Endothelial cell of umbilical vein (primary cell): ENCODE results near the gene SGCD. TPM values are rescaled to one million over a fixed set of nuclear protein-coding genes. Genes with fewer than 3 reads are reported as not detected.

Experiments used
- BruUV-seq: library from RNA; stranded (reverse); fragments of 400-500 nt; replicated peaks from 2 replicates; lab custom pipeline; 2021; lab: Mats Ljungman, UMichigan
- CTCF ChIA-PET: fragments of 300-600, 350-600 bp; sonication (Branson Sonifier 250); formaldehyde crosslinking; loops from one replicate; lab custom pipeline; 2021; ENCODE audit warnings: antibody characterized with exemption, inconsistent platforms; lab: Charles Lee
- POLR2A ChIA-PET: fragments of 300-600, 350-600 bp; sonication (Branson Sonifier 250); formaldehyde crosslinking; loops from one replicate; lab custom pipeline; 2021; ENCODE audit warnings: antibody characterized with exemption, inconsistent platforms; lab: Charles Lee
- DNase-seq: peaks from one replicate; pipeline ENCODE4 v3.0.0-alpha.2; 2011; ENCODE audit warnings: low read depth, low spot score
- FAIRE-seq: peaks from 2 replicates; lab custom pipeline; 2011; peaks lifted over from hg19 to GRCh38; lab: Jason Lieb, UNC
- H2AFZ ChIP-seq: 2 replicates; pipeline ENCODE4 v1.6.0; 2012; ENCODE audit warnings: low read depth, low read length, control low read depth, inconsistent platforms
- H3K27ac ChIP-seq: 2 replicates; pipeline ENCODE4 v1.5.1; 2011; ENCODE audit warnings: low read depth, mild to moderate bottlenecking, control low read depth, low read length, moderate library complexity; ENCODE audit not compliant: insufficient read depth
- H3K27me3 ChIP-seq, 2 experiments: 2 replicates each; pipeline versions ENCODE4 v1.6.0 to v1.6.1; 2011; ENCODE audit warnings: low read length in 2 of 2, mixed read lengths in 1 of 2; ENCODE audit not compliant: control insufficient read depth in 2 of 2, insufficient read depth in 2 of 2
- H3K36me3 ChIP-seq, 2 experiments: 2 replicates in 1 of 2; 3 replicates in 1 of 2; pipeline ENCODE4 v1.5.1; 2011; ENCODE audit warnings: low read length in 2 of 2, mild to moderate bottlenecking in 1 of 2, moderate library complexity in 1 of 2; ENCODE audit not compliant: control insufficient read depth in 2 of 2, insufficient read depth in 2 of 2; ENCODE audit errors: extremely low read depth in 1 of 2
- H3K4me1 ChIP-seq: 3 replicates; pipeline ENCODE4 v1.5.1; 2011; ENCODE audit warnings: mild to moderate bottlenecking, low read length; ENCODE audit not compliant: control insufficient read depth, insufficient read depth; ENCODE audit errors: extremely low read depth
- H3K4me2 ChIP-seq: 2 replicates; pipeline ENCODE4 v1.6.1; 2011; ENCODE audit warnings: low read length, control low read depth, mixed read lengths; ENCODE audit not compliant: insufficient read depth
- H3K4me3 ChIP-seq, 3 experiments: fragments of 200-600 bp in 1 of 3; sonication (generic), shearing (Covaris generic) in 1 of 3; replicated peaks in 1 of 3; 2 replicates each; pipeline ENCODE4 v1.5.1; 2011 to 2016; ENCODE audit warnings: control low read depth in 3 of 3, low read length in 3 of 3, mild to moderate bottlenecking in 2 of 3, inconsistent platforms in 1 of 3, low read depth in 1 of 3, moderate library complexity in 1 of 3; ENCODE audit not compliant: insufficient read depth in 1 of 3
- H3K79me2 ChIP-seq: 2 replicates; pipeline ENCODE4 v1.6.0; 2012; ENCODE audit warnings: low read length, inconsistent platforms; ENCODE audit not compliant: control insufficient read depth, insufficient read depth
- H3K9ac ChIP-seq: replicated peaks from 2 replicates; pipeline ENCODE3; 2011; ENCODE audit warnings: low read length, control low read depth; ENCODE audit not compliant: insufficient read depth; ENCODE audit errors: extremely low read depth
- H3K9me1 ChIP-seq: replicated peaks from 3 replicates; pipeline ENCODE4 v1.6.0; 2011; ENCODE audit warnings: mild to moderate bottlenecking, low read length; ENCODE audit not compliant: control insufficient read depth, insufficient read depth; ENCODE audit errors: extremely low read depth
- H3K9me3 ChIP-seq: replicated peaks from 2 replicates; pipeline ENCODE4 v1.5.1; 2012; ENCODE audit warnings: low read length, inconsistent platforms; ENCODE audit not compliant: control insufficient read depth, insufficient read depth
- H4K20me1 ChIP-seq: replicated peaks from 2 replicates; pipeline ENCODE3; 2011; ENCODE audit warnings: mild to moderate bottlenecking, low read length; ENCODE audit not compliant: control insufficient read depth, insufficient read depth; ENCODE audit errors: extremely low read depth
- FOS ChIP-seq: IDR thresholded peaks from 2 replicates; pipeline ENCODE4 v1.6.1; 2011; ENCODE audit warnings: mild to moderate bottlenecking, low read length, moderate library complexity, borderline replicate concordance; ENCODE audit not compliant: insufficient read depth
- POLR2AphosphoS5 ChIP-seq: IDR thresholded peaks from 2 replicates; pipeline ENCODE4 v1.6.1; 2012; ENCODE audit warnings: low read depth, mild to moderate bottlenecking, control low read depth, low read length, moderate library complexity; ENCODE audit not compliant: insufficient read depth
- dilution Hi-C: fragments of 300-500 bp; cut with MboI; formaldehyde crosslinking; loops from one replicate; pipeline ENCODE4 v1.15.0; 2019; ENCODE audit warnings: low sequenced_read_pairs; ENCODE audit not compliant: extremely low pct_ligation_motif_present
- intact Hi-C: fragments of 100-400 bp; cut with micrococcal nuclease; formaldehyde crosslinking; loops from one replicate; pipeline ENCODE4 v1.10.0; 2022
- polyA plus RNA-seq, 4 experiments: library from polyadenylated mRNA; depleted of rRNA in 3 of 4; stranded (reverse) in 3 of 4; unstranded in 1 of 4; fragments of >200 nt; gene quantifications; 2 replicates each; pipeline versions ENCODE4 v1.2.1 to v1.2.3, GENCODE V29; 2011 to 2012; ENCODE audit warnings: missing spikeins in 1 of 4
- total RNA-seq: library from RNA; stranded (reverse); gene quantifications from 2 replicates; pipeline ENCODE4 v1.2.3, GENCODE V29; 2021

SGCD gene
- total and polyA plus RNA-seq, 2 donors (not counting 3 experiments of a cell fraction or from before 2014, with no cell fraction given): not detected

DNA sequence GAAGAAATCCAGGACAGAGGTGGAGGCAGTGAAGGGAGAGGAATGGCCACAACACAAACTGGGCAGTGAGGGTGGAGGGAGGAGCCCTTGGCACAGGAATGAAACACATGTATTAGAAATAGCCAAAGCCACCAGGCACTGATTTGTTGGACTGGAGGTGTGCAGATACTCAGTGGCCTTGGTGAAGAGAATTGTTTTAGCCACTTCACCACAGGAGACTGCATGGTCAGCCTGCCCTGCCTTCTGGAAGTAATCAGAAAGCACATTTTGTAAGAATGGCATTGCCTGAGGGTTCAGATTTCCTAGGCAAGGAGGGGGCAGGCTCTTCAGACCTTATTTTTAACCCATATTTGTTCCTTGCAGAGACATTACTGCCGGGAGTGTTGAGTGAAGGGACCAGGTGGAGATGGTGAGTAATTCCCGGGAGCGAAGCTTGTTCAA lies 2.2 kb downstream of the SGCD start:
- dilution Hi-C loops: no loop called here
- Histone ChIP-seq H3K9me3 (peaks cover 4% of the 10 kb centered on the region), H3K79me2 (no peaks in the 10 kb centered on the region), H3K4me2 (no peak overlapping the region), H3K27ac (no peak overlapping the region), H3K4me3 (no peak overlapping the region), H3K9me1 (no peaks in the 10 kb centered on the region), H3K27me3 (no peaks in the 10 kb centered on the region), H3K4me1 (no peaks in the 10 kb centered on the region), H3K9ac (no peak overlapping the region), H3K36me3 (no peaks in the 10 kb centered on the region), H2AFZ (no peak overlapping the region), H4K20me1 (no peaks in the 10 kb centered on the region)
- no peak for TF ChIP-seq FOS
- no peak for FAIRE-seq
- intact Hi-C loops: no loop called here
- DNase-seq: no peak
- ChIA-PET POLR2A (no interaction called here), CTCF (no interaction called here)
- no TSS peak for BruUV-seq

DNA sequence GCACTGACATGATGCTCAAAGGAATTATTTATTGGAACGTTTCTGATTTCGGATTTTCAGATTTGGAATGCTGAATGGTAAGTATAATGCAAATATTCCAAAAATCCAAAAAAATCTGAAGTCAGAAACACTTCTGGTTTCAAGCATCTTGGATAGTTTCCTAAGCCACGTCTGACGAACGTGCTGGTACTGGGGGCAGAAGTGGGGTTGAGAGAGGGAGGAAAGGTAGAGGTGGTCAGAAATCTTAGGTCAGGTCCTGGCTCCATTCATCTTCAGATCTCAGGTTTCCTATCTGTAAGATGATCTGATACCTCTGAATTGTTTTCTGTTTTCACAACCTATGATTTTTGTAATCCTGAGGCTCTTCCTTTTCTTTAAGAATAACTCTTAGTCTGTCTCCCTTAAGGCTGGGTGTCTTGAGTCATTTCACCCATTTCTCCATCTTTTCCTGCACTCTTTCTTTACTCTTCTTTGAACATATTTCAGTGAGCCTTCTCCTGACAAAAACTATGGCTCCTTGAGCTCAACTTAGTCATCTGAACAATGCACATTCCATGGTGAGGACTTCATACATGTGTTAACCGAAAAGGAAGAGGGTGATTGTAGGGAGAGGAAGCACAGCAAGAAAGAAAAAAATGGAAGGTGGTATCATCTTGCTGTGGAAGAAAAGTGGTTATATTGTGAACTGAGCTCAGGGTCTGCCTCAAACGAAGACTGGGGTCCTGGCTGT lies 3.3 kb downstream of the SGCD start:
- CTCF ChIA-PET: no interaction called here
- Histone ChIP-seq H3K4me1 (no peaks in the 10 kb centered on the region), H3K9me1 (no peaks in the 10 kb centered on the region), H2AFZ (no peak overlapping the region), H3K4me2 (no peak overlapping the region), H3K27me3 (no peaks in the 10 kb centered on the region), H3K79me2 (no peaks in the 10 kb centered on the region), H4K20me1 (no peaks in the 10 kb centered on the region), H3K9me3 (peaks cover 4% of the 10 kb centered on the region), H3K27ac (no peak overlapping the region), H3K36me3 (no peaks in the 10 kb centered on the region), H3K4me3 (no peak overlapping the region), H3K9ac (no peak overlapping the region)
- no peak for FAIRE-seq
- DNase-seq: no peak
- POLR2A ChIA-PET: no interaction called here
- dilution Hi-C loops: no loop called here
- intact Hi-C loops: no loop called here
- no peak for TF ChIP-seq POLR2AphosphoS5
- BruUV-seq: no TSS peak
